GM06990 (cell line): ENCODE results near the gene SULT6B1.

Source experiments
- DNase-seq: peaks from one replicate; pipeline ENCODE4 v3.0.0-alpha.2; 2011; ENCODE audit not compliant: insufficient read length; ENCODE audit errors: extremely low read depth
- H3K27me3 ChIP-seq: replicated peaks from 2 replicates; pipeline ENCODE4 v1.6.0; 2011; ENCODE audit warnings: low read length; ENCODE audit not compliant: control insufficient read depth, insufficient read depth
- H3K36me3 ChIP-seq: 2 replicates; pipeline ENCODE4 v1.5.1; 2011; ENCODE audit warnings: low read length; ENCODE audit not compliant: control insufficient read depth, insufficient read depth
- H3K4me3 ChIP-seq: replicated peaks from 2 replicates; pipeline ENCODE4 v1.5.1; 2011; ENCODE audit warnings: low read depth, mild to moderate bottlenecking, control low read depth, low read length
- CTCF ChIP-seq: IDR thresholded peaks from 2 replicates; pipeline ENCODE4 v1.5.1; 2011; ENCODE audit warnings: low read length, control low read depth, mild to moderate bottlenecking, inconsistent platforms; ENCODE audit not compliant: insufficient read depth, poor library complexity, severe bottlenecking

Gene SULT6B1

GRCh38 chr2:37156857-37157714 is 31.4 kb downstream of the SULT6B1 start, which contains the start of gene EIF2AK2:
Gene EIF2AK2 (minus strand): TSS chr2:37156980. CDS start chr2:37147806, 9,174 bp downstream.
- peak within 1 kb of the TSS; percentile 87 for H3K4me3 ChIP-seq
- TF ChIP-seq CTCF: no peak
- no peaks in the 10 kb centered on the region for H3K36me3 ChIP-seq
- DNase-seq: peak; percentile 86
- no peaks in the 10 kb centered on the region for H3K27me3 ChIP-seq

GRCh38 chr2:37156071-37156856 is 32.2 kb downstream of the SULT6B1 start:
- H3K4me3 ChIP-seq: peak overlapping the region; percentile 87
- no peak for TF ChIP-seq CTCF
- peak; percentile 36 for DNase-seq

GRCh38 chr2:37154785-37155184 is 33.7 kb downstream of the SULT6B1 start:
- DNase-seq: no peak
- peak overlapping the region; percentile 87 for H3K4me3 ChIP-seq
- H3K27me3 ChIP-seq: no peaks in the 10 kb centered on the region
- no peaks in the 10 kb centered on the region; the same call in 1 of the 2 replicates for H3K36me3 ChIP-seq
- TF ChIP-seq CTCF: no peak

More at GRCh38 chr2:37156071-37156856, 32.2 kb downstream of the SULT6B1 start:
- no peaks in the 10 kb centered on the region; the same call in 1 of the 2 replicates for H3K36me3 ChIP-seq
- H3K27me3 ChIP-seq: no peaks in the 10 kb centered on the region

- no peak for TF ChIP-seq CTCF
- no peak for DNase-seq
- peaks cover 4% of the 10 kb centered on the region for H3K36me3 ChIP-seq
- no peak overlapping the region for H3K4me3 ChIP-seq
- H3K27me3 ChIP-seq: no peaks in the 10 kb centered on the region
These were observed 35.2 kb downstream of the SULT6B1 start for GRCh38 chr2:37153224-37153623.

GRCh38 chr2:37149626-37150322 is 38.7 kb downstream of the SULT6B1 start:
- DNase-seq: no peak
- no peak overlapping the region for H3K4me3 ChIP-seq
- H3K36me3 ChIP-seq: peaks cover 15% of the 10 kb centered on the region
- no peaks in the 10 kb centered on the region for H3K27me3 ChIP-seq
- TF ChIP-seq CTCF: no peak
